Spleen (tissue), 7 donors: ENCODE measurements around the gene IGSF9B.

Experiments used
- CTCF ChIP-seq, 11 experiments: fragments of 200-600 bp in 7 of 11; fragments of 450-650 bp in 4 of 11; sonication (generic) in 4 of 11; IDR thresholded peaks in 8 of 11; conservative IDR thresholded peaks in 3 of 11; 1 replicate in 7 of 11; 2 replicates in 4 of 11; pipeline versions ENCODE4 v1.4.0 to v1.8.0; 2016 to 2021; ENCODE audit warnings: antibody characterized with exemption in 11 of 11, inconsistent platforms in 4 of 11, mild to moderate bottlenecking in 1 of 11
- POLR2A ChIP-seq, 3 donors: fragments of 450-650 bp; IDR thresholded peaks; one replicate each; pipeline ENCODE4 v1.5.1; 2017; ENCODE audit warnings: antibody characterized with exemption in 3 of 3, mild to moderate bottlenecking in 1 of 3
- POLR2AphosphoS5 ChIP-seq, 3 donors: sonication (generic); formaldehyde crosslinking; IDR thresholded peaks; one replicate each; pipeline ENCODE4 v1.5.1; 2017; ENCODE audit warnings: antibody characterized with exemption in 3 of 3
- donor health status: DM: no; HTN: no; CAD: no; lungs with moderate emphysema.
- donor health status: DM: no; HTN: no; CAD: no.
- donor health status: DM: no; HTN: no; CAD: no.

GRCh38 chr11:133904818-133905515 is 51.8 kb downstream of the IGSF9B start:
- no peak for TF ChIP-seq CTCF (IDR thresholded peaks at IDR 0.05 in 8 of 11, conservative IDR thresholded peaks at IDR 0.05 in 3 of 11)
- no peak for TF ChIP-seq POLR2A (IDR thresholded peaks at IDR 0.05)
- no peak for TF ChIP-seq POLR2AphosphoS5 (IDR thresholded peaks at IDR 0.05)
